Muscle layer of duodenum (tissue), 2 donors: ENCODE data around the gene ANXA7.
A peak's percentile ranks its signal among the peaks of the same experiment; 100 is the strongest.

ENCODE experiments used
- H3K27ac ChIP-seq: one replicate; pipeline ENCODE4 v1.7.0; 2013; ENCODE audit warnings: mild to moderate bottlenecking, low read length
- H3K27me3 ChIP-seq: one replicate; pipeline ENCODE4 v1.7.0; 2013; ENCODE audit warnings: low read depth, mild to moderate bottlenecking, control low read depth, low read length
- H3K36me3 ChIP-seq, 2 donors: one replicate each; pipeline ENCODE4 v1.7.0; 2013; ENCODE audit warnings: low read length in 2 of 2, control low read depth in 1 of 2, mild to moderate bottlenecking in 1 of 2; ENCODE audit not compliant: insufficient read depth in 2 of 2, control insufficient read depth in 1 of 2
- H3K4me1 ChIP-seq, 2 donors: one replicate each; pipeline ENCODE4 v1.7.0; 2013; ENCODE audit warnings: low read length in 2 of 2, mild to moderate bottlenecking in 2 of 2, control low read depth in 1 of 2, moderate library complexity in 1 of 2; ENCODE audit not compliant: insufficient read depth in 2 of 2, control insufficient read depth in 1 of 2
- H3K4me3 ChIP-seq, 2 donors: one replicate each; pipeline ENCODE4 v1.7.0; 2013; ENCODE audit warnings: low read length in 2 of 2, low read depth in 1 of 2, mild to moderate bottlenecking in 1 of 2
- H3K9me3 ChIP-seq, 2 donors: one replicate each; pipeline ENCODE4 v1.7.0; 2013; ENCODE audit warnings: low read length in 2 of 2, control low read depth in 1 of 2, mild to moderate bottlenecking in 1 of 2; ENCODE audit not compliant: control insufficient read depth in 1 of 2
- donor health status: healthy.

Gene ANXA7

GRCh38 chr10:73432646-73433537 is 19.0 kb upstream of the ANXA7 start:
- no peaks in the 10 kb centered on the region for H3K27me3 ChIP-seq
- H3K9me3 ChIP-seq = no peaks in the 10 kb centered on the region
- no peak overlapping the region for H3K4me3 ChIP-seq
- H3K36me3 ChIP-seq = peaks cover 13 to 27% of the 10 kb centered on the region in 2 donors
- H3K4me1 ChIP-seq = no peaks in the 10 kb centered on the region
- no peak overlapping the region for H3K27ac ChIP-seq

GRCh38 chr10:73426318-73426717 is 12.5 kb upstream of the ANXA7 start:
- Histone ChIP-seq H3K9me3 (no peaks in the 10 kb centered on the region), H3K36me3 (peaks cover 47 to 54% of the 10 kb centered on the region in 2 donors), H3K4me1 (no peaks in the 10 kb centered on the region), H3K27ac (no peak overlapping the region), H3K27me3 (no peaks in the 10 kb centered on the region), H3K4me3 (no peak overlapping the region)

DNA sequence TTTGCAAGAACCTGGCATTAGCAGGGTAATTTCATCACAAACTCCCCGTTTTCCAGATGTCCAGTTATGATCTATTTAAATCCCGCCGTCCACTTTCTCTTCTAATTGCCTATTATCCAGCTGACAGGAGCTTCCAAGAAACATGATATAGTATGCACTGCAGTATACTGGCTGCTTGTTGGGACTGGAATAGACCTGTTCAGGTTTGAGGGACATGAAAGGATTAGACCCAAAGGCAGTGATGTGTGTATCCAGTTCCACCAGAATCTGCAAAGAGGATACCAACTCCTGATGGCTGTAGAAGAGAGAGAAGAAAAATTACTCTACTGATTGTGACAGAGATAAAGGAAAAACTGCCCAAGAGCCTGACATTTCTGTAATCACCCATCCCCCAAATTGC is 10.6 kb upstream of the ANXA7 start:
- no peak overlapping the region for H3K27ac ChIP-seq
- peaks cover 47 to 54% of the 10 kb centered on the region in 2 donors for H3K36me3 ChIP-seq
- H3K4me1 ChIP-seq = no peaks in the 10 kb centered on the region
- H3K9me3 ChIP-seq = no peaks in the 10 kb centered on the region
- no peak overlapping the region for H3K4me3 ChIP-seq
- no peaks in the 10 kb centered on the region for H3K27me3 ChIP-seq

GRCh38 chr10:73423309-73423708 is 9.5 kb upstream of the ANXA7 start:
- H3K36me3 ChIP-seq = peaks cover 47 to 54% of the 10 kb centered on the region in 2 donors
- H3K27ac ChIP-seq = no peak overlapping the region
- H3K4me3 ChIP-seq = no peak overlapping the region
- no peaks in the 10 kb centered on the region for H3K27me3 ChIP-seq
- no peaks in the 10 kb centered on the region for H3K9me3 ChIP-seq
- no peaks in the 10 kb centered on the region for H3K4me1 ChIP-seq

GRCh38 chr10:73416571-73416970 is 2.7 kb upstream of the ANXA7 start:
- no peaks in the 10 kb centered on the region for H3K9me3 ChIP-seq

GRCh38 chr10:73414230-73414945 is 530 bp upstream of the ANXA7 start:
- Histone ChIP-seq H3K27ac (peak overlapping the region; percentile 88), H3K9me3 (no peaks in the 10 kb centered on the region), H3K27me3 (no peaks in the 10 kb centered on the region), H3K4me3 (peak overlapping the region; percentile 81 to 86), H3K36me3 (no peaks in the 10 kb centered on the region), H3K4me1 (peaks cover 0 to 9% of the 10 kb centered on the region in 2 donors)

More at GRCh38 chr10:73416571-73416970, 2.7 kb upstream of the ANXA7 start:
- Histone ChIP-seq H3K27ac (no peak overlapping the region), H3K36me3 (no peaks in the 10 kb centered on the region), H3K27me3 (no peaks in the 10 kb centered on the region), H3K4me3 (no peak overlapping the region), H3K4me1 (peaks cover 0 to 8% of the 10 kb centered on the region in 2 donors)

DNA sequence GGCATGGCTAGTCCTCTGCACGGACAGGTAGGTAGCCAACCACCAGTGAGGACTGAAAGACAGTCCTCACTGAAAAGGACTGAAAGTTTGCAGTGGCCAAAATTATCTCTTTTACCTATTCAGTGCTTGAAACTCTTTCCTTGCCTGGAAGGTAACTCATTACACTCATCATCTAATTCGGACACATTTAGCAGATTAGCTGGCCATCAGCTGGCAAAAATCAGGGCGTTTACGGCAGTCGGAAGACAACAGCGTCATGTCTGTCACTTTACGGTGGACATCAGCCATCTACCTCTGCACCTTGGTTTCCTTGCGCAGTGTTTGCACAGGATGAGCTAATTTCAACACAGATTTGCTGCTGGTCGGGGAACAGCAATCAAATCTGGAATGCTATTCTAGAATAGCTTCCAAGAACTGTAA is 740 bp downstream of the ANXA7 start:
- Histone ChIP-seq H3K9me3 (no peaks in the 10 kb centered on the region), H3K4me3 (peak overlapping the region; percentile 81 to 86), H3K27me3 (no peaks in the 10 kb centered on the region), H3K27ac (peak overlapping the region; percentile 88), H3K36me3 (no peaks in the 10 kb centered on the region), H3K4me1 (peaks cover 0 to 16% of the 10 kb centered on the region in 2 donors)

DNA sequence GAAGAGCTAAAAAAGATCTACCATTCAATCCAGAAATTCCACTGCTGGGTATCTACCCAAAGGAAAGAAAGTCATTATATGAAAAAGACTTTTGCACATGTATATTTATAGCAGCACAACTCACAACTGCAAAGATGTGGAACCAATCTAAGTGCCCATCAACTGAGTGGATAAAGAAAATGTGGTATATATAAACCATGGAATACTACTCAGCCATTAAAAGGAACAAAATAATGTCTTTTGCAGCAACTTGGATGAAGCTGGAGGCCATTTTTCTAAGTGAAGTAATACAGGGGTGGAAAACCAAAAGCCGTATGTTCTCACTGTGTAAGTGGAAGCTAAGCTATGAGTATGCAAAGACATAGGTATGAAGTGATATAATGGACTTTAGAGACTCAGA is 3.0 kb downstream of the ANXA7 start:
- Histone ChIP-seq H3K36me3 (peaks cover 0 to 9% of the 10 kb centered on the region in 2 donors), H3K4me3 (no peak overlapping the region), H3K27me3 (no peaks in the 10 kb centered on the region), H3K9me3 (no peaks in the 10 kb centered on the region), H3K27ac (no peak overlapping the region), H3K4me1 (peaks cover 0 to 16% of the 10 kb centered on the region in 2 donors)

GRCh38 chr10:73408978-73409521 is 4.8 kb downstream of the ANXA7 start:
- H3K36me3 ChIP-seq = peaks cover 0 to 9% of the 10 kb centered on the region in 2 donors
- H3K4me1 ChIP-seq = peaks cover 0 to 11% of the 10 kb centered on the region in 2 donors
- H3K4me3 ChIP-seq = no peak overlapping the region
- no peaks in the 10 kb centered on the region for H3K9me3 ChIP-seq
- H3K27ac ChIP-seq = no peak overlapping the region
- H3K27me3 ChIP-seq = no peaks in the 10 kb centered on the region

- no peak overlapping the region for H3K4me3 ChIP-seq
- peaks cover 0 to 11% of the 10 kb centered on the region in 2 donors for H3K4me1 ChIP-seq
- H3K27me3 ChIP-seq = no peaks in the 10 kb centered on the region
- peaks cover 0 to 9% of the 10 kb centered on the region in 2 donors for H3K36me3 ChIP-seq
- H3K9me3 ChIP-seq = no peaks in the 10 kb centered on the region
- no peak overlapping the region for H3K27ac ChIP-seq
Observed at GRCh38 chr10:73408061-73408460, 5.8 kb downstream of the ANXA7 start.

DNA sequence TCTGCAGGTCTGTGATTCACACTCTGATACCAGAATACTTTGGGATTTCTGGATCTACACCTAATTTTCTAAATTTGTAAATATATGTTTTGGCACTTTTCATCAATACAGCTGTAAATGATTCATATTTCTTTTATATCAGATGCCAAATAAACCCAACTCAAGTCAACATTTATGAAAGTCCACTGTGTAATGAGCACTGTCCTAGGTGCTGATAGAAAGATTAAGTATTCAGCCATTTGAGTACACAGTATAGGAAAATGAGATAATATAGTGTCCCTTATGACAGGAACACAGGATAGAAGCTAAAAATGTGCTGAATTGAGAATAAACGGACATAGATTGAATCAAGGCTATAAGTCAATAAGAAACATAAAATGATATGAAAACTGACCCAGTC is 6.4 kb downstream of the ANXA7 start:
- Histone ChIP-seq H3K27me3 (no peaks in the 10 kb centered on the region), H3K27ac (no peak overlapping the region), H3K4me1 (peaks cover 0 to 11% of the 10 kb centered on the region in 2 donors), H3K9me3 (no peaks in the 10 kb centered on the region), H3K36me3 (peaks cover 0 to 9% of the 10 kb centered on the region in 2 donors), H3K4me3 (no peak overlapping the region)
